Measurements from ENCODE around the gene IFT88.
A peak's percentile ranks its signal among the peaks of the same experiment; 100 is the strongest.

IFT88 gene

DNA sequence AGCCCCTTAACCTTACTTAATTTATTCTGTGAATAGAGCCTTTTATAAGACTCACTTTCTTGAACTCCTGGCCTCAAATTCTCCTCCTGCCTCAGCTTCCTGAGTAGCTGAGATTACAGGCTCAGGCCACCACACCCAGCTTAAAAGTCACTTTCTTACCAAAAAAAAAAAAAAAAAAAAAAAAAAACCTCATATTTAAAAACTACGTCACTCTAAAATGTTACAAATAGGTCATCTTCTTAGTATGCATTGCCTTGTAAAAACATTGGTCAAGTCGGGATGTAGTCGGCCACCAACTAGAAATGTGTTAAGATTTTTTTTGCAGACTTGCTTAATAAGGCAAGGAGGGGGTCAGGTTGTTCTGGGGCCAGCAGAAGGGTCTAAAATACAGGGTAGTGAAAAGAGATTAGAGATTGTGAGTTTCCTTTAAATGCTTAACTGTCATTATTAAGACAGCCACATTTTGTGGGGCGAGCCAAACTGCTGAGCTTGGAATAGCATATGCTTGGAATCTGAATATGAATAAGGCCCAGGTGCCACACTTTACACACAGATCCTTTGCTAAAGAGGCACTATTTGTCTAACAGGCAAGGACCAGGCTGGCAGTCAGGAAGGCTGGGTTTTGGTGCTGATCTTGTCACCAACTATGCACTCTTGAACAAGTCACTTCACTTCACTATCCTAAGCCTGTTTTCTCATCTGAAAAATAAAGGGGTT is 120.1 kb downstream of the IFT88 start:
- no peak for DNase-seq (ENCODE audit: low spot score)

DNA sequence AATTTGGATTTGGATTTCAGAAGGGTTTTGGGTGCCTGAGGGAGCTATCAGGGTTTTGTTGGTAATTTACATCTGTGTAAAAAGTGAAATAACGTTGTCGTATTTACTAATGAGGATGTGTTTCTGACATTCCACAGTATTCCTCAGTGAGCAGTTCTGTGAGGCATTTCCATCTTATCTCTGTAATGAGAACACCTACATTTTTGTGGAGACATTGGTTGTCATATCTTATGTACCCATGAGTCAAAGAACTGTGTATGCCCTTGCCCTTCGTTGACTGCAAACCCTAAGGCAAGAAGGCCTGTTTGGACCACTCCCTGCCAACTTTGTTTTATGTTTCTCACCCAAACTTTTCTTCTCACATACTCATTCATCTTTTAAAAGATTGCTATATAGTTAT is 122.3 kb downstream of the IFT88 start:
- DNase-seq (ENCODE audit: low spot score) = no peak

DNA sequence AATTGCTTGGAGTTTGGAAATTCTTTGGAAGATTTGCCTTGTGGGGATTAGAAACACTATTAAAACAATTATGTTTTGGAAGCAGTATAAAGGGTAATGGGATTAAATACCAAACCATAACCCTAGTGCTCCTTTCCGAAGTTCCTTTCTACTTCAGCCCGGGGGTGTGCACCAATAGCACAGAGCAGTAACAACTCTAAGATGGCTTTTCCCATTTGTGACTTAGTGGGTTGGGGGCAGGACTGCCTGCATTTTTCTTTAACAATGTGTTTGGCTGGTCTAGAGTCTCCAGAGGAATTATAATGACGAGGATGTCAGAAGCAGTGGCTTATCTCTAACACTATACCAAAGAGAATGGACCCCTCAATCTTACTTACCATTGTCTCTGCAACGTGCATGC is 124.7 kb downstream of the IFT88 start:
- no peak for DNase-seq (ENCODE audit: low spot score)

DNA sequence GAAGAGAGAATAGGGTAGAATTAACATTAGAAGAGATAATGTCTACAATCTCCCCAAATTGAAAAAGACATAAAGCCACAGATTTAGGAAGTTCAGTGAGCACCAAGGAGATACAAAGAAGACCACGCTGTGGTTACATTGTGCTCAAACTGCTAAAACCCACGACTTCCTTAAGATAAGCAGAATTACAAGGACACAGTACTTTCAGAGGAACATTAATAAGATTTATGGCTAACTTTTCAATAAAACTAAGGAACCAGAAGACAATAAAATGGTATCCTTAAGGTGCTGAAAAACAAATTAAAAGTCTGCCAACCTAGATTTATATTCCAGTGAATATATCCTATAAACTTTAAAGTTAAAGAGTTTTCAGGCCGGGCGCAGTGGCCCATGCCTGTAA is 129.1 kb downstream of the IFT88 start:
- DNase-seq (ENCODE audit: low spot score) = no peak

DNA sequence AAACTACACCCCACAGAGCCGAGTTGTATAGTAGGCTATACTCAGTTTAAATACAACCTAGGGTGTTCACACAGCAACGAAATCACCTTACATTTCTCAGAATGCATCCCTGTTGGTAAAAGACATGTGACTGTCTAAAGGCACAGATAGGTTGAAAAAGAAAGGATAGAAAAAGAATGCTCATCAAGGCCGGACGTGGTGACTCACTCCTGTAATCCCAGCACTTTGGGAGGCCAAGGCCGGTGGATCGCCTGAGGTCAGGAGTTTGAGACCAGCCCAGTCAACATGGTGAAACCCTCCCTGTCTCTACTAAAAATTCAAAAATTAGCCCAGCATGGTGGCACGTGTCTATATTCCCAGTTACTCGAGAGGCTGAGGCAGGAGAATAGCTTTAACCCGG is 132.8 kb downstream of the IFT88 start:
- DNase-seq (ENCODE audit: low spot score) = no peak

DNA sequence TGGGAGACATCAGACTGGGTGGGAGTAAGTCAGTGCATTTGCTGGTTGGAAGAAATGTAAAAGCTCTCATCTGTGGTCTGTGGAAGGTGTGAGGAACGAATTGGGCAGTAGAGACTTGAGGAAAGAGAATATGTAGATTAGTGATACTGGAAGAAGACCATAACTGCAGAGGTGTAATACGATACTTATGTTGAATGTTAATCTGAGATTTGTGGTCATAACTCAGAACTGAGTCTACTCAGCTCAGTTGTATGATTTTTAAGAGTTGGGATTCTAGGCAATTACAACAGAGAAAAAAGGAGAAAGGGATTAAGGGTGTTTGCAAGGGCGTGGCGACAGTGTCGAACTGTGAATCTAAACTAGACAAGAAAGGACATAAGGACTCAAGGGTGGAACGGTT is 133.3 kb downstream of the IFT88 start:
- no peak for DNase-seq (ENCODE audit: low spot score)

DNA sequence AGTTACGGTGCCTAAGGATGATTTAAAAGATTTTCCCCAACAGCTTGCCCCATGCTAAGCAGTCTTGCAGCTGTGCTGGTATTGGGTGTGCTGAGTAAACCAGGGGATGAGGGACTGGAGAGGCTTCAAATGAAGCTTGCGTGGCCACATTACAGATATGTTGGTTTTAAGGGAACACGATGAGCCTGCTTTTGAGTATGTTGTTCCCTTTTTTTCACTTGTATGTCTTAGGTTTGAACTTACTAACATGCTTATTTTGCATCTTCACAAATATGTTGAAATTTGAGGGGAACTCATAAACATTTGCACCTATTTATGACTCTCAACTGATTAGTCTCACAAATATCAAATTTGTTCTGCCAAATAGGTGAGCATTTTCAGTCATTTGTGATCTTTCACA is 134.5 kb downstream of the IFT88 start:
- no peak for DNase-seq (ENCODE audit: low spot score)

DNA sequence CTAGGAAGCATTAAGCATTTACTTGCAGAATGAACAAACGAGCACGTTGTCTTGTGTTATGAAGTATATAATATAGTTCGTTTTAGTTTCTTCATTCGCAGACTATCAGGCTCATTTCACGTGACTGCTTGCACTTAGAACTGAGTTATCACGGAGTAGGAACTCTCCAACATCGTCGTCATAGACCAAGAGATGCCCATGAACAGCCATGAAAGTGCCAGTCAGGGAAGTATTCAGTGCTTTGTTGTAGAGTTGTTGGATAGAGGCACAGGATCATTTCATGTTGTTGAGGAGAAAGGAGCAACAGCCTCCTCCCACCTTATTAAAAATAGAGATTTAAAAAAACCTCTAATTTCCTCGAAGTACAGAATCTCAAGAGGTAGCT is 135.6 kb downstream of the IFT88 start:
- DNase-seq (ENCODE audit: low spot score) = no peak

DNA sequence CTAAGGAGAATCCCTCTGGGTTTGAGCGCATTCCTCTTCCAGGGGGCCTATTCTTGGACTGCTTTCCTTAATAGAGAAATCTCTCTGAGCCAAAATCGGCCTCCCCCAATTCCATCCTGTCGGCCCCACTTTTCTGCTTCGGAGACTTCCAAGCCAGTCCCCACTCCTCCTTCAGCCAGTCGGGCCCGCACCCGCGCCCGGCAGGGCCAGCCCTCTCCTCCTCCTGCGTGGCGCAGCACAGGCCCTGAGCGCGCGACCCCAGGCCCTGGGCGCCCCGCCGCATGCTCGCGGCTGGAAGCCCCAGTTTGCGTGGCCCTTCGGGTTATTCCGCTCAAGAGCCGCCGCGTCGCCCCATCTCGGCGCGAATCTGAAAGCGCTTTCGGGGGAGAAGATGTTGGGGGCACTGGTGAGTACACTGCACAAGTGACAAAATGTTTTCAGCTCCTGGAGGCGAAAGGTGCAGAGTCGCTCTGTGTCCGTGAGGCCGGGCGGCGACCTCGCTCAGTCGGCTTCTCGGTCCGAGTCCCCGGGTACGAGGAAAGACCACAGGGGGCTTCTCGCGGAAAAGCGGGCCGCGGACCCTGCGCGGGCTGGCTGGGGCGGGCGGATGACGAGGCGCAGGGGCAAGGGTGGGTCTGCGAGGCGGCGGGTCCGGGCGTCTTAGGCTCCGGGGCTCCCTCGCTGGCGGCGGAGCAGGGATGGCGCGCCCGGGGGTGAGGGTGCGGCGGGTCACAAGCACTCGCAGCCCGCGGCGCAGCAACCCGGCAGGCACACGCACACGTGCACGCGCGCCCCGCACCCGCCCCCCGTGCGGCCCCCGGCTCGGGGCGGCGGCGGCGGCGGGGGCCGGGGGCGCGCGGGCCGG is 136.2 kb downstream of the IFT88 start, which contains the start of gene IL17D:
Gene IL17D (plus strand): TSS at position 785 of the 865 bp plus-strand sequence. CDS start 303 bp downstream, outside the sequence.
- DNase-seq (ENCODE audit: low spot score) = no peak

DNA sequence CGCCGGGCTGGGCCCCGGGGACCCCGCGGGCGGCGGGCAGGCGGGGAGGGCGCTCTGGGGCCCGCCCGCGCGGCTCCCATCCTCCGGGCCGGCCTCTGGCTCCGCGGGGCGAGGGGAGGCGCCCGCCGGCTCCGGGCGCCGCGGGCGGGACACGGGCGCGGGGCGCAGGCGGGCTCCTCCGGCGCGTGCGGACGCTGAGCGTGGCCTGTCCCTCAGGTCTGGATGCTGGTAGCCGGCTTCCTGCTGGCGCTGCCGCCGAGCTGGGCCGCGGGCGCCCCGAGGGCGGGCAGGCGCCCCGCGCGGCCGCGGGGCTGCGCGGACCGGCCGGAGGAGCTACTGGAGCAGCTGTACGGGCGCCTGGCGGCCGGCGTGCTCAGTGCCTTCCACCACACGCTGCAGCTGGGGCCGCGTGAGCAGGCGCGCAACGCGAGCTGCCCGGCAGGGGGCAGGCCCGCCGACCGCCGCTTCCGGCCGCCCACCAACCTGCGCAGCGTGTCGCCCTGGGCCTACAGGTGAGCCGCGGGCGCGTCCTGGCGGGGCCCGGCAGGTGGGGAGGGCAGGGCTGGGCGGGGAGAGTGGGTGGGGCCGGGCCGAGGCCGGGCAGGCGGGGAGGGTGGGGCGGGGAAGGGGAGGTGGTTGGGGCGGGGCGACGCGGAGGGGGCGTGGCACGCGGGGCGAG is 137.0 kb downstream of the IFT88 start:
- DNase-seq (ENCODE audit: low spot score) = peak; percentile 37

DNA sequence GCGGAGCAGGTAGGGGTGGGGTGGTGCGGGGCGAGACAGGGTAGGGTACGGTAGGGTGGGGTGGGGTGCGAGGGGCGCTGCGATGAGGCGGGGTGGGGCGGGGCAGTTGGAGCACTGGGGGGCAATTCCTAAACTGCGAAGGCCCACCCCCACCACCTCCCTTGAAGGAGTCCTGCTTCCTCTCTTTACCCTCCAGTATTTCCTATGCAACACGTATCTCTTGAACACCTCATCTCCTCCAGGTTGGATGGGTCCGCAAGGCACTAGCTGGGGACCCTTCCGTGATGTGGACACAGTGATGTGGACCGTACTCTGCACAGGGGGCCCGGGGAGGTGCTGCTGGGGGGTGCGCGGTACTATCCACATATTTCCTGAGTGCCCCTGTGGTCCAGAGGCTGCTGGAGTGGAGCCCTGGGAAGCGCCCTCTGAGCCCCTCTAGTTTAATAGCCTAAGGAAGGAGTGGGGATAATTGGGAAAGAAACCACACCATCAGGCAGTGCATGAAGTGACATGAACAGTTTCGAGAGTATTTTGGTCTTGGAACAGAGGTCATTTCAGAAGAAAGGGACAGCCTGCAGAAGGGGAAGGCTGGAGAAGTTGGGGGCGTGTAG is 137.6 kb downstream of the IFT88 start:
- no peak for DNase-seq (ENCODE audit: low spot score)

DNA sequence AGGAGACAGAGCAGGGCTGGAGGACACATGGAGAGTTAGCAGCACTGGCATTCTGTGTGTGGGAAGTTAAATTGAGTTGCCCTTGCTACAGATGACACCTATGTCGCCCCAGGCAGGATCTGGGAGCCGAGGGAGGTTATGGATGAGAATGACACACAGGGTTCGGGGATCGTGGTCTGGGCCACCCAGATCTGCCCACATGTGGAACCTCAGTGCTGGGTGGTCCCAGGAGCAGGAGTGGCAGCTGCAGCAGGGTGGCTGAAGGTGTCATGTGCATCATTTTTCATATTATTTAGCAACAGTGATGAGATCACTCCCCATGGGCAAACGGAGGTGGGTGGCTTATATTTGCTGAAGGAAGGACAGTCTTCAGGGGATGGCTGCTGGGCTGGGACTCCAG is 139.7 kb downstream of the IFT88 start:
- no peak for DNase-seq (ENCODE audit: low spot score)

DNA sequence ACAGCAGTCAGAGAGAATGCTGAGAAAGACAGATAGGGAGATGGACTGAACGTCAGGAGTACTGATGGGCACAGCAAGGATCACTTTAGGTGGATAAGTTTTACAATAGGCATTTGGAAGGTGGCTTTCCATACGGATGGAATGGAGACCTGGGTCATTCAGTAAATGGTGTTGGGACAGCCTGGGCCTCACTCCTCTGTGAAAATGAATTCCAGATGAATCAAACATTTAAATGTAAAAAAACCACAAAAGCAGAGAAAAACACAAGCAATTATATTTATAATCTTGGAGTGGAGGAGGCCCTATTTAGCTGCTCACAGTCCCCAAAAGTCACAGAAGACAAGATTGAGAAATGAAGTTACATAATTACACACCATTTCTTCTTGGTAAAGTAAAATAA is 141.3 kb downstream of the IFT88 start:
- DNase-seq (ENCODE audit: low spot score) = no peak

DNA sequence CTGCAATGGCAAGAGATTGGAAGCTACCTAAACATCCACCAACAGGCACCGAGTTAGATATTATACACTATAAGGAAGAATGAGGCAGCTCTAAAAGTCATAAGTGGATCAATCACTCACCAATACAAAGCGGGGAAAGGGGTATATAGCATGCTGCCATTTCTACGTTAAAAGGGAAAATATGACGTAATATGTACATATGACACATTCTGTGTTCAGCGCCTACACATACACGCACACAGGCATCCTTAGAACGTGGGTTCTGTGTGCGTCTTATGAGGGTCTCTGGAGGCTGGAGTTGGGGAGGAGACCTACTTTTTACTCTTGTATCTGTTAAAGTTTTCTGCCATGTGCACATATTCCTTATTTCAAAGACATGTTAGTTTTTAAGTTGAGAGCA is 142.4 kb downstream of the IFT88 start:
- DNase-seq (ENCODE audit: low spot score) = no peak

DNA sequence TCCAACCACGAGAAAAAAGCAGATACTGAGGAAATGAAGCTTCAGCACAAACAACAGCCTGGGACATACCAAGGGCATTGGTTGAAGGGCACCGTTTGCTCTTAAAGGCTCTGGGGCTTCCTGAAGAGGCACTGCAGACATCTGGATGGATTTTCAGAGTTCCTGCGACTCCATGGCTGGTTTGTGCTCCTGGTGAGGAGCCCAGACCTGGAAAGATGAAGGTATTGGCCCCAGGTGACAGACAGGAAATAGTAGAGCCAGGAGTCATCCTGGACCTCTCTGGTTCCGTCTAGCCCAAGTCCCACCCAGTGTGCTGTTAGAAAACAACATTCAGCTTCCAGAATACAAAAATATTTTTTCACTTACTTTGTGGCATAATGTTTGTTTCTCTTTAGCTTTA is 142.8 kb downstream of the IFT88 start:
- no peak for DNase-seq (ENCODE audit: low spot score)

DNA sequence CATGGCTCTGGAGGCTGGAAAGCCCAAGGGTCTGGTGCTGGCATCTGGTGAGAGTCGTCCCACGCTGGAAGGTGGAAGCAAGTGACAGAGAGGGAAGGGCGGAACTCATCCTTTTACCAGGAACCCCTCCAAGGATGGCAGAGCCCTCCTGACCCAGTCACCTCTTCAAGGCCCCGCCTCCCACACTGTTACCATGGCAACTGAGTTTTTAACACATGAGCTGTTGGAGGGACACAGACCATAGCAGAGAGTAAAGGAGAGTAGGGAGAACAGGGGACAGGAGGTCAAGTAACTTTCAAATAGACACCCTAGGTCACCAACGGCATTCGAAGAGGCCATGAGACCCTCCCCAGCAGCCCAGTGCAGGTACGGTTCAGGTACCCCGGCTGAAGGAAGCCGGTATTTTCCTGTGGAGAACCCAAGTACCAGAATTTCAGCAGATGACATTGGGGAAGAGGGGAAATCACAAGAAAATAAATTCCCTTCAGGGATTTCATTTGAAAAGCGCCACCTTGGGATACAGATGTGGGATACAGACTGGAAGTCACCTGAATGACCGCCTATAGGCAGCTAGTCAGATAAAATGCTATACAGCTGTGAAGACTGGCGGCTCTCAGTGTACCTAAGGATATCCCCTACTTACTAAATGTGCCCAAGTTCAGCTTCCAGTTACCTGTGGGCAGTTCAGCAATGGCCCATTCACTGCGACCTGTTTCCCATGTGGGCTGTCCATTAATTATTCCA is 144.5 kb downstream of the IFT88 start:
- no peak for DNase-seq (ENCODE audit: low spot score)

DNA sequence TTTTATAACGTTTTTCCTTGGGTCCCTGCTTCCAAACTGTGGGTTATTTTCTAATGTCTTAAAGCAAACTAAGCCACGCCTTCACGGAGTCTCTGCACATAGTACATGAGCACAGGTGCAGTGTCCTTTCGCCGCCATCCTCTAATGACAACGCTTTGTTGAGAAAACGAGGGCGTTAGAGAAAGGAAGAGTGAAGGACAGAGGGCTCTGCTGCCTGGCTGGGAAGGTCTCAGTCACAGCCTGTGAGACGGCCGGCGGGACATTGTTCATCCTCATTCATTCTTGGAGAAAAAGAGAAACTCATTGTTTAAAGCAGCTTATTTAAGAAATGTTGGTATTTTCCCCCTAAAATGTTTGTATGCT is 146.0 kb downstream of the IFT88 start:
- DNase-seq (ENCODE audit: low spot score) = no peak

DNA sequence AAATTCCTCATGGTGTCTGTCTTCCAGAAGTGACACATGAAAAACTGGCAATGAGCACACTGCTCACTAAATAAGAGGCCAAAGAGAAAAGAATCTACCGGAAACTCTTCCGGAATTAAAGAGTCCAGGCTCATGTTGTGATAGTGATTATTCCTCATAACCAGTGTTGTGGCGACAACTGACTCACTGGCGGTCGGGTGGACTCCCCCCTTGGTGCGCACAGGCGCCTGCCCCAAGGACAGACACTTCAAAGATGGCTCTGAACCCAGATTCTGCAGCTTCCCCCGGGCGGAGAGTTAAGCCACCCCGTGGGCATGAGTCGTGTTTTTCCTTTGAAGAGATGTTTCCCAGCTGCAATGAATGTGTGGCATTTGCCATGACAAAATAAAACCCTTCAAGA is 146.8 kb downstream of the IFT88 start:
- no peak for DNase-seq (ENCODE audit: low spot score)

DNA sequence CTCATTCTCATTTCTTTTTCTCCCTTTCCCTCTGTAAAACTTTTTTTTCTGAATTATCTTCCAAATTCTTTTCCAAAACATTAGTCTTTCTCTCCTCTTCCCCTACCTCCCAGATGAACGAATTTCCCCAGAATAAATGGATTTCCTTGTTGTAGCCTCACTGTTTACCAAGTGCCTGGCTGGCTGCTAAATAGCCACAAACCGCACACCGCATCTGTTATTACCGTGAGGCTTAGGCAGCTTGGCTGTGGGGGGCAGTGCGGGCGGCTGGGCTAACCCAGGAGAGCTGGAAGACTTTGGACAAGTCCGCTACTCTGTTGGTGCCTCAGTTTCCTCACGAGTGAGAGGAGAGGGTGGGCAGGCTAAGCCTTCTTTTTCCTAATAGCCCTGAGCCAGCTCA is 147.2 kb downstream of the IFT88 start:
- DNase-seq (ENCODE audit: low spot score) = no peak

DNA sequence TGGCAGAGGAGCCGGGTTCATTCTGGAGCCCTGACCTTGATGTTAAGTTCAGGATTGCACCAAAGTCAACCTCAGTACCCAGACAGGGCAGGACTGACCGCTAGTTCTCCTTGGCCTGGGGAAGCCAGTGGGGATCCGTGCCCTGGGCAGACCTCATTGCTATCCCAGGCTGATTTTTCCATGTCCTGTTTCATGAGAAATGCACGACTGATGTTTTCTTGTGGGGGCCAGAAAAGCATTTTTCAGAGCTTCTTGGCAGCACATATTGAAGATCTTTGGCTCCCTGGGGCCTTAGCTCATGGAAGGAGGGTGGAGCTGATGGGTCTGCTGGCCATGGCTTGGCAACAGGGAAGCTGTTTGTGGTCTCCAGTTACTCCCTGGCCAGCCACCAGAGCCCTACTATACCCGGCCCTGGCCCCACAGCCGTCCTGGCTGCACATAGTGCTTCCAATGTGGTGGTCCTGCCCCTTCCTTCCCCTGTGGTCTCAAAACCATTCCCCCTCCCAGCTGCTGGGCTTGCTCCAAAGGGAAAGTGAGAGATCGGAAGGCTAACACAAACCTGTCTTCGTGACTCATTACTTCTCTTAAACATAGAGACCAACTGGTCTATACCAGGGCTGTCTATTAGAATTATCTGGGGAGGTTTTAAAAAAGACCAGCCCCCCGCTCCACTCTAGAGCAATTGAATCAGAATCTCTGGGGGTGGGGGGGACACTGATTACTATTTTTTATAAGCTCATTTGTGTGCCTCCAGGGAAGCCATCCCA is 147.8 kb downstream of the IFT88 start:
- no peak for DNase-seq (ENCODE audit: low spot score)

DNA sequence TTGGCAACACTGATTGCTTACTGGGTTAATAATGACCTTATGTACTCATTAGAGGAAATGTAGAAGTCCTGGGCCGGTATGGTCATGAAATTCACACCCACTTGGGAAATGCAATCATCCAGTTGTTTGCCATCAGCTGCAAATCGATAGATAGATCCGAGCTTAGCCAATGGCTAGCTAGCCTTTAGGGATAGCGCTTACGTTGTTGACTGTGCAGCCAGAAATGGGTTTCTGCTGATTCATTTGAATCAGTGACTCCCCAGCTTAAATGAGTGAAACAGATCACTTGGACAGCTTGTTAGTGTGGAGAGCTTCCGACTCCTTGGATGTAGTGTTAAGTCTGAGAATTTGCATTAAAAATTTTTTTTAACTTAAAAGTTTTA is 148.4 kb downstream of the IFT88 start:
- DNase-seq (ENCODE audit: low spot score) = no peak

All from hematopoietic multipotent progenitor cell treated with erythropoietin and hydrocortisone succinate and interleukin-3 and kit ligand, for 17 days (in vitro differentiated cells).